Mucosa of rectum (tissue), 2 donors: Measurements from ENCODE around the gene ACVR1.
"Not testable (repeated sequence)": the region's sequence is repeated elsewhere in the genome, so short reads cannot be mapped to it uniquely, and the experiment has no call there.

Experiments used
- H3K27ac ChIP-seq, 2 donors: one replicate each; pipeline ENCODE4 v1.7.0; 2013; ENCODE audit warnings: inconsistent platforms in 2 of 2, low read depth in 2 of 2, low read length in 2 of 2
- H3K27me3 ChIP-seq, 2 donors: one replicate each; pipeline ENCODE4 v1.7.0; 2013; ENCODE audit warnings: low read length in 2 of 2; ENCODE audit not compliant: control insufficient read depth in 2 of 2, insufficient read depth in 2 of 2
- H3K36me3 ChIP-seq, 2 donors: one replicate each; pipeline ENCODE4 v1.7.0; 2013; ENCODE audit warnings: low read length in 2 of 2; ENCODE audit not compliant: control insufficient read depth in 2 of 2, insufficient read depth in 2 of 2
- H3K4me1 ChIP-seq, 2 donors: one replicate each; pipeline ENCODE4 v1.7.0; 2013; ENCODE audit warnings: low read length in 2 of 2, mild to moderate bottlenecking in 1 of 2; ENCODE audit not compliant: control insufficient read depth in 2 of 2, insufficient read depth in 2 of 2
- H3K4me3 ChIP-seq, 2 donors: one replicate each; pipeline ENCODE4 v1.7.0; 2013; ENCODE audit warnings: low read length in 2 of 2
- H3K9ac ChIP-seq, 2 donors: one replicate each; pipeline ENCODE4 v1.7.0; 2013; ENCODE audit warnings: low read length in 2 of 2, low read depth in 1 of 2, mild to moderate bottlenecking in 1 of 2
- H3K9me3 ChIP-seq, 2 donors: one replicate each; pipeline ENCODE4 v1.7.0; 2013; ENCODE audit warnings: low read length in 2 of 2; ENCODE audit not compliant: control insufficient read depth in 2 of 2
- donor health status: healthy.
- donor health status: Normal muscosa, but diverticular disease.

The ACVR1 gene

GRCh38 chr2:157777427-157777826, 98.7 kb downstream of the ACVR1 start:
- Histone ChIP-seq H3K4me3 (no peak overlapping the region), H3K9ac (no peak overlapping the region), H3K4me1 (no peaks in the 10 kb centered on the region), H3K36me3 (peaks cover 12 to 15% of the 10 kb centered on the region in 2 donors), H3K27me3 (no peaks in the 10 kb centered on the region), H3K9me3 (no peaks in the 10 kb centered on the region), H3K27ac (no peak overlapping the region)

DNA sequence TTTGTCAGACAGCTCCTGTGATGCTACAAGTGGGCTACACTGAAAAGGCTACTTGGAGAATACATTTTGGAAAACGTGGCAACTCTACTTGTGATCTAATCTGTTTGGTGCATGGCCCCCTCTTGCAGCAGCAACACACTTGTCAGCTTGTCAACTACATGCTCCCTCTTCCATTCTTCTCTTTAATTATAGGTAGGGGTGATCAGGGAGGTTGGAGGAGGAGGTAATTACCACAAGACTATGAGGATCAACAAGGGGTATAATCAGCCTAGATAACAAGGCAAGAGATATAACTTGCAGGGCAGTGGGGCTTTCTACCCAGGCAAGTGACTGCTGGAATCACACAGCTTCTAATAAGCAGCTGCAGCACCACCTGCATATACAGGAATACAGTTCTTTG, 104.9 kb downstream of the ACVR1 start:
- H3K27me3 ChIP-seq = no peaks in the 10 kb centered on the region
- no peak overlapping the region for H3K4me3 ChIP-seq
- no peak overlapping the region for H3K27ac ChIP-seq
- peaks cover 15 to 21% of the 10 kb centered on the region in 2 donors for H3K36me3 ChIP-seq
- no peaks in the 10 kb centered on the region for H3K9me3 ChIP-seq
- H3K9ac ChIP-seq = no peak overlapping the region
- H3K4me1 ChIP-seq = no peaks in the 10 kb centered on the region

- Histone ChIP-seq H3K9ac (no peak overlapping the region), H3K4me3 (no peak overlapping the region), H3K9me3 (no peaks in the 10 kb centered on the region), H3K27ac (no peak overlapping the region), H3K4me1 (no peaks in the 10 kb centered on the region), H3K27me3 (no peaks in the 10 kb centered on the region), H3K36me3 (peaks cover 20 to 29% of the 10 kb centered on the region in 2 donors)
Measured at GRCh38 chr2:157769856-157770255, 106.3 kb downstream of the ACVR1 start.

GRCh38 chr2:157764386-157764785, 111.7 kb downstream of the ACVR1 start:
- H3K27me3 ChIP-seq = no peaks in the 10 kb centered on the region
- no peak overlapping the region for H3K4me3 ChIP-seq
- H3K36me3 ChIP-seq = peaks cover 17 to 25% of the 10 kb centered on the region in 2 donors
- H3K4me1 ChIP-seq = no peaks in the 10 kb centered on the region
- no peak overlapping the region for H3K9ac ChIP-seq
- no peaks in the 10 kb centered on the region for H3K9me3 ChIP-seq
- no peak overlapping the region for H3K27ac ChIP-seq

DNA sequence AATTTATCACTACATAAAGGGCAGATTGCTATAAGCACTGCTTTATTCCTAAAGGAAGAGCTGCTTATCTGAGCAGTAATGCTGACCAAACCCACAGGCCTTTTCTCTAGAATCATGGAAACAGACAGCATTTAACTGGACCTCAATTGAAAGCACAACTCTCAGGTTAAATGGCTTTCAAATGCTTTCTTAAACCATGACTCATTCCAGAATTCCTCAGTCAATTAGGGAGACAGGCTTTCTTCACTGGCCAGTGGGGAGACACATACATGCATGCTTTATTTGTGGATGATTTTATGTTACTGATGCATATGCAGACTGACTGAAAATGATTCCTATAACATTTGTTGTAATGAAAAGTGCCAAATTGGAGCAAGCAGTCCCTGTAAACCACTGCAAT, 114.6 kb downstream of the ACVR1 start:
- no peak overlapping the region for H3K27ac ChIP-seq
- peaks cover 9 to 17% of the 10 kb centered on the region in 2 donors for H3K36me3 ChIP-seq

GRCh38 chr2:157760949-157761348, 115.2 kb downstream of the ACVR1 start:
- H3K27ac ChIP-seq = no peak overlapping the region
- peaks cover 7 to 16% of the 10 kb centered on the region in 2 donors for H3K36me3 ChIP-seq
- H3K9ac ChIP-seq = no peak overlapping the region

More for the DNA sequence above, 114.6 kb downstream of the ACVR1 start:
- Histone ChIP-seq H3K9ac (no peak overlapping the region), H3K4me1 (no peaks in the 10 kb centered on the region), H3K9me3 (no peaks in the 10 kb centered on the region), H3K4me3 (no peak overlapping the region), H3K27me3 (no peaks in the 10 kb centered on the region)

GRCh38 chr2:157759855-157760254, 116.3 kb downstream of the ACVR1 start:
- peaks cover 4 to 14% of the 10 kb centered on the region in 2 donors for H3K36me3 ChIP-seq
- H3K27ac ChIP-seq = no peak overlapping the region
- H3K27me3 ChIP-seq = no peaks in the 10 kb centered on the region
- H3K9ac ChIP-seq = no peak overlapping the region
- H3K4me1 ChIP-seq = no peaks in the 10 kb centered on the region
- no peak overlapping the region for H3K4me3 ChIP-seq
- H3K9me3 ChIP-seq = no peaks in the 10 kb centered on the region

More at GRCh38 chr2:157760949-157761348, 115.2 kb downstream of the ACVR1 start:
- Histone ChIP-seq H3K27me3 (no peaks in the 10 kb centered on the region), H3K4me3 (no peak overlapping the region), H3K9me3 (no peaks in the 10 kb centered on the region), H3K4me1 (no peaks in the 10 kb centered on the region)

GRCh38 chr2:157758586-157758985, 117.5 kb downstream of the ACVR1 start:
- Histone ChIP-seq H3K9ac (no peak overlapping the region), H3K27me3 (no peaks in the 10 kb centered on the region), H3K9me3 (no peaks in the 10 kb centered on the region), H3K36me3 (peaks cover 4 to 11% of the 10 kb centered on the region in 2 donors), H3K4me1 (no peaks in the 10 kb centered on the region), H3K27ac (no peak overlapping the region), H3K4me3 (no peak overlapping the region)

DNA sequence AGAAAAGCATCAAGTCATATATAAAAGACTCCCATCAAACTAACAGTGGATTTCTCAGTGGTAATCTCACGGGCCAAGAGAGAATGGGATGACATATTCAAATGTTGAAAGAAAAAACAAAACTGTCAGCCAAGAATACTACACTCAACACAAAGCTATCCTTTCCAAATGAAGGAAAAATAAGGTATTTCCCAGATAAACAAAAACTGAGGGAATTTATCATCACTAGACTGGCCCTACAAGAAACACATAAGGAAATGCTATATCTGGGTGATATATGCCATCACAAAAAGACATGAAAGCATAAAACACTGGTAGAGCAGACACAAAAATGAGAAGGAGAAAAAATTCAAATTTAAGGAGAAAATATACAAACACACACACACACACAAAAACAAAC, 118.6 kb downstream of the ACVR1 start:
- Histone ChIP-seq H3K9ac (no peak overlapping the region), H3K27me3 (no peaks in the 10 kb centered on the region), H3K9me3 (no peaks in the 10 kb centered on the region), H3K36me3 (peaks cover 4 to 8% of the 10 kb centered on the region in 2 donors), H3K4me3 (no peak overlapping the region), H3K4me1 (no peaks in the 10 kb centered on the region), H3K27ac (no peak overlapping the region)

GRCh38 chr2:157756447-157756846, 119.7 kb downstream of the ACVR1 start:
- not testable (repeated sequence) for H3K27ac ChIP-seq, H3K36me3 ChIP-seq, H3K4me1 ChIP-seq, H3K9me3 ChIP-seq, H3K9ac ChIP-seq, H3K4me3 ChIP-seq, H3K27me3 ChIP-seq
